HG03108 (cell line): Measurements from ENCODE around the gene ZBED4.
"Not testable (repeated sequence)": the region's sequence is repeated elsewhere in the genome, so short reads cannot be mapped to it uniquely, and the experiment has no call there.

Source experiments
- ATAC-seq: cut with Tn5 transposase; IDR thresholded peaks from one replicate; pipeline ENCODE4 v1.9.1; 2021; ENCODE audit warnings: moderate library complexity; ENCODE audit not compliant: unreplicated experiment

ZBED4 gene, protein sequence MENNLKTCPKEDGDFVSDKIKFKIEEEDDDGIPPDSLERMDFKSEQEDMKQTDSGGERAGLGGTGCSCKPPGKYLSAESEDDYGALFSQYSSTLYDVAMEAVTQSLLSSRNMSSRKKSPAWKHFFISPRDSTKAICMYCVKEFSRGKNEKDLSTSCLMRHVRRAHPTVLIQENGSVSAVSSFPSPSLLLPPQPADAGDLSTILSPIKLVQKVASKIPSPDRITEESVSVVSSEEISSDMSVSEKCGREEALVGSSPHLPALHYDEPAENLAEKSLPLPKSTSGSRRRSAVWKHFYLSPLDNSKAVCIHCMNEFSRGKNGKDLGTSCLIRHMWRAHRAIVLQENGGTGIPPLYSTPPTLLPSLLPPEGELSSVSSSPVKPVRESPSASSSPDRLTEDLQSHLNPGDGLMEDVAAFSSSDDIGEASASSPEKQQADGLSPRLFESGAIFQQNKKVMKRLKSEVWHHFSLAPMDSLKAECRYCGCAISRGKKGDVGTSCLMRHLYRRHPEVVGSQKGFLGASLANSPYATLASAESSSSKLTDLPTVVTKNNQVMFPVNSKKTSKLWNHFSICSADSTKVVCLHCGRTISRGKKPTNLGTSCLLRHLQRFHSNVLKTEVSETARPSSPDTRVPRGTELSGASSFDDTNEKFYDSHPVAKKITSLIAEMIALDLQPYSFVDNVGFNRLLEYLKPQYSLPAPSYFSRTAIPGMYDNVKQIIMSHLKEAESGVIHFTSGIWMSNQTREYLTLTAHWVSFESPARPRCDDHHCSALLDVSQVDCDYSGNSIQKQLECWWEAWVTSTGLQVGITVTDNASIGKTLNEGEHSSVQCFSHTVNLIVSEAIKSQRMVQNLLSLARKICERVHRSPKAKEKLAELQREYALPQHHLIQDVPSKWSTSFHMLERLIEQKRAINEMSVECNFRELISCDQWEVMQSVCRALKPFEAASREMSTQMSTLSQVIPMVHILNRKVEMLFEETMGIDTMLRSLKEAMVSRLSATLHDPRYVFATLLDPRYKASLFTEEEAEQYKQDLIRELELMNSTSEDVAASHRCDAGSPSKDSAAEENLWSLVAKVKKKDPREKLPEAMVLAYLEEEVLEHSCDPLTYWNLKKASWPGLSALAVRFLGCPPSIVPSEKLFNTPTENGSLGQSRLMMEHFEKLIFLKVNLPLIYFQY

DNA sequence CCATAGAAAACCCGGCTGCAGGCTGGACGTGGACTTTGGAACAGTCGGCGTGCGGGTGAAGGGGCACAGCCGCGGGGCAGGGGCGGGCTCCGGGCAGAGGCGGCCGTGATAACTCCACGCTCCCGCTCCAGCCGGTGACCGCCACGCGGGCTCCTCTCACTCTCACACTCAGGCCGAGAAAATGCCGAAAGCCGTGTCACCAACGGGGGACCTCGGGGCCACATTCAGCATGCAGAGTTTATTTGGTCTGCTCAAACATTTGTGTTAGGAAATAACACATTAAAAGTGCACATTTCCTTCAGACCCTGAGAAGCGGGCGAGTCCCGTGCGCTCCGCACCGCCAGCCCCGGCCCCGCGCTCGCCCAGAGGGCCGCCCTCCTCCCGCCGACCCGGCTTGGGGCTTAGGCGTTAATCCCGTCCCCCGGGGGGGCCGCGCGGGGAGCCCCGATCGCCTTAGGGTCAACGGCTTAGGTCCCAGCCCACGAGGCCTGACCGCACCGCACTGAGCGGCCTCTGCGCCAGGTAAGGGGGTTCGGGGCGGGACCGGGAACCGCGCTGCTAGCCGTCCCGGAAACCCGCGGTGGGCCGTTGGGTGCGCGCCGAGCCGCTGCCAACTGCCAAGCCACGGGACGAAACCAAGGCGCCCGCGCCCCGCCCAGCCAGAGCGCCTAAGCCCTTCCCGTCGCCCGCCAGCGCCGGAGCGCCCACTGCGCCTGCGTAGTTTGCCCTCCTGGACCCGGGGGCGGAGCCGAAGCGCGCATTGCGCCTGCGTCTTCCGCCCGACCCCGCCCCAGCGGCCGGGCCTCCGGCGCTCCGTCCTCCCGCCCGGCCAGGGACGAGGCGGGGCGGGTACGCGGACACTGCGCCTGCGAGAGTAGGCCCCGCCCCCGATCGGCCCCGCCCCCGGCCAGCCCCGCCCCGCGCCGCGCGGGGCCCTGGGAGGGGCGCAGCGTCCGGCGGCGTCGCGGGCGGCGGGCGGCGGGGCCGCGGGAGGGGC is at the start of gene ZBED4:
TSS of gene ZBED4 (plus strand) at position 947 of the 997 bp plus-strand sequence. CDS start 29,819 bp downstream, outside the sequence.
- peak; percentile 69 for ATAC-seq

DNA sequence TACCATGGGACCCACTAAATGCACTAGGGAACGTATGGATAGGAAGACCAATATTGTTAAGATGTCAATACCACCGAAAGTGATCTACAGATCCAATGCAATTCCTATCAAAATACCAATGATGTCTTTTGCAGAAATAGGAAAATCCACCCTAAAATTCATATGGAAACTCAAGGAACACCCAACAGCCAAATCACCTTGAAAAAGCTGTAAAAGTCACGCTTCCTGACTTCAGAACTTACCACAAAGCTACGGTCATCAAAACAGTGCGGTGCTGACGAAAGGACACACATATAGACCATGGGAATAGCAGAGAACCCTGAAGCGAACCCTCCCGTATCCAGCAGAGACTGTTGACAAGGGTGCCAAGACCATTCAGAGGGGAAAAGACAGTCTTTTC is 46.5 kb upstream of the ZBED4 start:
- ATAC-seq = no peak

DNA sequence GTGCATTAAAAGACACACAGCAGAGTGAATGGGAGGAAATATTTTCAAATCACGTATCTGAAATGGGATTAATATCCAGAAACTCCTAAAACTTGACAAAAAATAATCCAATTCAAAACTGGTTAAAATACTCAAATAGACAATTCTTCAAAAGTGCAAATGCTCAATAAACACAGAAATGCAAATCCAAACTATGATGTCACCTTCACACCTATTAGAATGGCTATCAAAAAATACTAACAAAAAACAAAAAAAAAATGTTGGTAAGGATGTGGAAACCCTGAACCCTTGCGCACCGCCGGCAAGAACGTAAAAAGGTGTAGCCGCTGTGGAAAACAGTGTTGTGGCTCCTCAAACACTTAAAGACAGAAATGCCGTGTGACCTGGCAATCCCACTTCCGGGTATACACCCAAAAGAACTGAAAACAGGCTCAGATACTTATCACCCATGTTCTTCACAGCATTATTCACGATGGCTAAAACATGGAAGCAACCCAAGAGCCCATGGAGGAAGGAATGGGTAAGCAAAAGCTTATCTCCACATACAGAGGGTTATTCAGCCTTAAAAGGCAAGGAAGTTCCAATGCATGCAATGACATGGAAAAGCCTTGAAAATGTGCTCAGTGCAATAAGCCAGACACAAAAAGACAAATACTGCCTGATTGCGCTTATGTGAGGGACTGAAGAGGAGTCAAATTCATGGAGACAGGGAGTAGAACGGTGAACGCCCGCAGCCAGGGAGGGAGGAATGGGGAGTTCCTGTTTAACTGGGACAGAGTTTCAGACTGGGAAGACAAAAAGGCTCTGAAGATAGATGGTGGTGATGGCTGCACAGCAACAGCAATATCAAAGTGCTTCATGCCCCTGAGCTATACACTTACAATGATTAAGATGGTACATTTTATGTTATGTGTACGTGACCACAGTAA is 45.6 kb upstream of the ZBED4 start:
- ATAC-seq = no peak

DNA sequence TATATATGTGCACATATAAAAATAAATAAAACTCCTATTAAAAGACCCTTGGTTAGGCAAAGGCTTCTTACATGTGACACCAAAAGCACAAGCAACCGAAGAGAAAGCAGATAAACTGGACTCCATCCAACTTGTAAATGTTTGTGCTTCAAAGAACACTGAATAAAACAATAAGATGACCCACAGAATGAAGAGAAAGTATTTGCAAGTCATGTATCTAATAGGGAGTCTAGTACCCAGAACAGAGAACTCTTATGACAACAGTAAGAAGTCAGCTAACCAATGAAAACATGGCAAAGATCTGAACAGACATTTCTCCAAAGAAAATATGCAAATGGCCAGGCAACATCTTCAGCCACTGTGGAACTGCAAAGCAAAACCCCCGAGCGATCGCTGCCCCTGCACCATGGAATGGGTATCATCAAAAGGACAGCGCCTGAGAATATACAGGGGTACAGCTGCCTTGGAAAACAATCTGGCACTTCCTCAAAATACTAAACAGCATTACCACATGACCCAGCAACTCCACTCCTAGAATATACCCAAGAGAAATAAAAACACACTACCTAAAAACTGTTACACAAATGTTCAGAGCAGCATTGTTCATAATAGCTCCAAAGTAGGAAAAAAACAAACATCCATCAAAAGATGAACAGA is 43.2 kb upstream of the ZBED4 start:
- no peak for ATAC-seq

DNA sequence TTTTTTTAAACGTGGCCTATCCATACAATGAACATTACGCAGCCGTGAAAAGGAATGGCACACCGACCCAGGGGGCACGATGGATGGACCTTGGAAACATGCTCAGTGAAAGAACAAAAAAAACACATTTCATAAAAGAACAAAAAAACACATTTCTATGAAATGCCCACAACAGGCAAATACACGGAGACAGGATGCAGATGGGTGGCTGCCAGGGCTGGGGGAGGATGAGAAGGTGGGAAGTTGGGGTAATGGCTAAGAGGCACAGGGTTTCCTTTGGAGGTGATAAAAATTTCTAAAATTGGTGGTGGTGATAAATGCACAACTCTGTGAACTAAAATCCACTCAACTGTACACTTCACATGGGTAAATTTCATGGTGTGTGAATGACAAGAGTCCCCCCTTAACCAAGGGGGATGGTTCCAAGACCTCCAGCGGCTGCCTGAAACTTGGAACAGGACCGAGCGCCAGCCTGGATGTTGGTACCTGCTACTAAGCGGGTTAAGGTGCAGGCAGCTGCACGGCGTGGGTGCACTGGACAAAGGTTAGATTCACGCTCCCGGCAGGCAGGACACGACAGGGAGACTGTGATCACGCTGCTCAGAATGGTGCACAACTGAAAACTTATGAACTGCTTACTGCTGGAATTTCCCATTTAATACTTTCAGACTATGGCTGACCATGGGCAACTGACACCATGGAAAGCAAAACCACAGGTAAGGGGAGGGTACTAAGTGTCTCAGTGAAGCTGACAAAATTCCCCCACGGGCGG is 42.4 kb upstream of the ZBED4 start:
- ATAC-seq = no peak

DNA sequence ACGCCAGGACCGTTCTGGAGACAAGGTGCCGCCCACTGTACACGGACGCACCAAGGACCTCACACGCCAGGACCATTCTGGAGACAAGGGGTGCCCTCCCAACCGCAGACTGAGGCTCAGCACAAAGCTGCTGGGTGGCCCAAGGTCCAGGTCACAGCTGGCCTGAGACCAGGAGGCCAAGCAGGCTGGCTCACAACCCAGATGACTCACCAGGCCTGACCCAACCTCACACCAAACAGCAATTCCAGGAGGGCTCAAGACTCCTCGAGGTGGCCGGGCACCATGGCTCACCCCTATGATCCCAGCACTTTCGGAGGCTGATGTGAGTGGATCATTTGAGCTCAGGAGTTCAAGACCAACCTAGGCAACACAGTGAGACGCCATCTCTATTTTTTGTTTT is 40.8 kb upstream of the ZBED4 start:
- no peak for ATAC-seq

DNA sequence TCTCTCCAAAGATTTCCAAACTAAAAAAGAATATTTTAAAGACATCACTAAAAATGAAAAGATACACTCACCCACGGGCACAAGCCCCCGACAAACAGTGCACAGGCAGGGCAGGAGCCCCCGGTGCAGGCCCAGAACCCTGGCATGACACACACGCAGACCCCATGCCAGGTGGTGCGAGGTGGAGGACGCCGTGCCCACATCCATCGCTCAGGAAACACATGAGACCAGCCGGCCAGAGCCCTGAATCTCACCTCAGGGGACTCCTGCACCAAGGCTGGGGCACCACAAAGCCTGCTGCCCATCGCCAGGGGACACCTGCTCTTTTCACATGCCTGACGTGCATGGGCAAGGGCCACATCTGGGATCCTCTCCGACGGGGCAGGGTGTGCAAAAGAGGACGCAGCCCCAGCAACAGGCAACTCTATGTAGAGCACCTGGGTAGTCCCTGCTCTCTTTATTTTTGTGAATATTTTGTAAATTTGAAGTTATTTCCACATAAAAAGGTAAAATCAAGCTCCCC is 39.4 kb upstream of the ZBED4 start:
- ATAC-seq = no peak

DNA sequence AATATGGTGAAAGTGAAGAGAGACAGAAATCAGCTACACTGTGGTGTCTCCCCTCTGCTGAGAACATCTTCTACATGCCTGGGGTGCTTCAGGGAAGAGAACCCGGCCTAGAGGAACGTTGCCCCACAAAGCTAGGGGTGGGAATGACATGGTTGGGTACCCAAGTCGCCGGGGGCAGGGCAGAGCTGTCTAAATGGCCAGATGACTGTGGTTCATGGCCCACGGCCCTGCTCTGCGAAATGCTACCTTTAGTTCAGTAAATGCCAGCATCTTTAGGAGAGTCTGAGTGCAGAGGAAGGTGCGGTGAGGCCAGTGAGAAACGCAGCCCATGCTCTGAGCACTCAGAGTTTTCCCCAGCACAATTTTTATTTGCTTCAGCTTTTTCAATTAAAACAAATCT is 38.8 kb upstream of the ZBED4 start:
- no peak for ATAC-seq

DNA sequence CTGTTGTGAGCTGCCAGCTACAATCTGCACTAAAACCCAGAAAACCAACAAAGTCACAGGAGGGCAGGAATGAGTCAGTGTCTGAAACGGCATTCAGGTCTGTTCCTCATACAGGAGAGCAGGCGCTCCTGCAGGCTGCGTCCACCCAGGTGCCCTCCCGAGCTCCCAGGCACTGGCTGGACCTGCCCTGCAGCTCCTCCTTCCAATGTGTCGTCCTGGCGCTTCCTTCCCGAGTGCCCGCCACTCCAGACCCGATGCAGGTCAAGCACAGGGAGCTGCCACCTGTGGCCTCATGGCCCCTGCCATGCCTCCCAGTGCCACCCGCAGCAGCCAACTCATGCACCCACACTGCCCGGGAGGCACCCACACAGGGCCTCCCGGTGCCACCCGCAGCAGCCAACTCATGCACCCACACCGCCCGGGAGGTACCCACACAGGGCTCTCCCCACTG is 38.0 kb upstream of the ZBED4 start:
- ATAC-seq = no peak

DNA sequence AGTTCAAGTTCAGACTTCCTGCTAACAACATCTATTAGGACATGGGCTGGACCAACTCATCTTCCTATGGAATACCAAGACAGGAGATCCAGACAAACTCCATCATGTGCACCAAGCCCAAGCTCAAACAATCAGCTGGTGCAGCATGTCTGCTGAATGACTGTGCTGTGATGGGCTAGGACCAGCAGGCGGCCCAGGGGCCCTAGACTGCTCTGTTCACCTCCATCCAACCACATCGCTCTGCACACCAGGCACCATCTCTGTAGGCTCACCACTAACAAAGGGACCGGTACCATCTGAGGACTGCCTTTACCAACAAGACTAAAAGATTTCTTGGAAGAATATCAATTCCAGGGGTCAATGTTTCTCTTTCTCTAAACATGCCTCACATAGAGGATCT is 36.3 kb upstream of the ZBED4 start:
- ATAC-seq = no peak

DNA sequence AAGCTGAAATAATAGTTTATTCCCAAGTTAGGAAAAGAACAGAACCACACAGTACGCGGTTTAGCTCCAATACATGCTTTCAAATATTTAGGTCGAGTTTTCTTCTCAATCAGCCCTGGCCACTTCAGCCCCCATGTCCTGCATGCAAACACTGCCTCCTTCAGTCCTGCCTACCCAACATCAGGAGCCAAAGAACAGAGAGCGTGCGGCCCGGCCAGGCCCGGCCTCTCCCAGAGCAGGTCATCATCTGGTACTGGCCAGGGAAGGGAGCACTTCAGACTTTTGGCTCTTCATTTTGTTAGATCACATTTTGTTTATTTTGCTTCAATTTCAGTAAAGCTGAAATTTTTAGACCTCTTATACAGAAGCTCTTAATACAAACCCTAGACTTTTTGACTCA is 32.7 kb upstream of the ZBED4 start:
- no peak for ATAC-seq

DNA sequence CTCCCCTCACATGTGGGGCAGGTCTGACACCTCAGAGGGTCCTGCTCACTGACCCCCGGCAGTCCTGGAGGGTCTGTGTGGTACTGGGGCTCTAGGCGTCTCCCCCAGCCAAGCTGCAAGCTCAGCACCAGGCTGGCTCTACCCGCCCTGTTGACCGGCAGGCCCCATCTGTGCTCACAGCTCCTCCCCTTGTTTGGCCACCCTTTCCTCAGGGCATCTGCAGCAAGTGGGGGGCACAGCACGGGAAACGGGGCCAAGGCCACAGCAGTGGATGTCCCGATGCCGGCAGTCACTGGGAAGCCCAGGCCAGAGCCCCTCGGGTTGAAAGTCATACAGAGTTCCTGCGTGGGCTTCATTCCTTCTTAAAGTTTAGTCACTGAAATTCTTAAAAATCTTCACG is 31.9 kb upstream of the ZBED4 start:
- ATAC-seq = not testable (repeated sequence)

DNA sequence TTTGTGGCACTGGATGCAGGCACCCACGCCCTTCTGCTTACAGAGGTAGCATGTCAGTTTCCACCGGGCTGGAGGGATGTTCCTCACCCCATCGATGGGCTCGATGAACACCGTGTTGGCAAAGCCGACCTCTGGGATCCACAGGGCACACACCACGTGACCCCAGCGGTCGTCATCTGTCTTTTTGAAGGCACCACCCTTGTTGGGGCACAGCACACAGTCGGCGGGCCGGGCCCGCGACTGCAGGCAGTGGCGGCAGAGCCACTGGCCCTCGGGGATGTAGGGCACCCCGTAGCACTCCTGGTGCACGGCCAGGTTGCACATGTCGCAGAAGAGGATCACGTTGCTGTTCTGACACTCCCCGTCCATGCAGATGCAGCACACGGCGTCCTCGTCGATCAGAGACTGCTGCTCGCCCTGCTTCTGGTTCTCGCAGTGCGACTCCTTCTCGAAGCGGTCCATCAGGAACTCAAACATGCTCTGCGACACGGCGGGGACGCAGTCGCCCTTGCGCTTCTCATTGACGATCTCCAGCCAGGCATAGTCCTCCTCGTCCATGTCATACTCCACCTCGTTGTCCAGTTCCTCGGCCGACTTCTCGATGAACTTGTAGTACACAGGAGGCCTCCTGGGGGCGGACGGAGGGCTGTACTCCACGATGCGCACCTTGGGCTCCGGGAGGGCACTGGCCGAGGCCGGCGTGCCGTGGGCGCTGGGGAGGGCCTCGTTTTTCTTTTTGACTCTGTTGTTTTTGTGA is 30.2 kb upstream of the ZBED4 start:
- ATAC-seq = no peak

DNA sequence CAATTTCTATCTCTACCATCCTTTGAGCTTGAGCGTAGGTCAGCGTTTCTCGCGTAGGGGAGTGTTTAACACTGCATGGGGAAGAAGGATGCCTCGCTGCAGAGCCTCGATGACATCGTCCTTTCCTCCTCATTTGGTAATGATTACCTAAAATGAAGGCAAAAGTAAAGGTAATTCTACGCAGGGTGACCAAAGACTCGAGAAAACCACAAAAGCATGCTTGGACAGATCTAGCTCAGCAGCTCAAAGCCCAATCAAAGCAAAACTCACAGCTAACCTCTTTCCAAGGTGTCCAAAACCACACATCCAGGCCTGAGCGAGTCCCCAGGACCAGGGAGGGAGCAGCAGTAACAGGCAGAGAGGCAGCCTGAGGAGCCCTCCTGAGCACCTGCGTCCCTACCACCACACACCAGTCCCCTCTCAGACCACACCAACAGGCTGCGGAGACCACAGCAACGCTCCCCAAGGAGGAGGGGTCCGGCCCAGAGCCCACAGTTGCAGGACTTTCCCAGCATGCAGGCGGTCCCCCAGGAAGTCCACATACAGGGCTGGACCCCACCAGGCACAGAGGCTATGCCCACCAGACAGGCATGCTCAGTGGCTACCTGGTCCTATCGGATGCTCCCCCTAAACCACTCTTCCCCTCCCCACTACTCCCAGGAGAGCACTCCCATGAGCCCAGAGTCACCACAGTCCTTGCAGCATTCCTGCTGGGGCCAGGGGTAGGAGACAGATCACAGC is 29.3 kb upstream of the ZBED4 start:
- no peak for ATAC-seq

DNA sequence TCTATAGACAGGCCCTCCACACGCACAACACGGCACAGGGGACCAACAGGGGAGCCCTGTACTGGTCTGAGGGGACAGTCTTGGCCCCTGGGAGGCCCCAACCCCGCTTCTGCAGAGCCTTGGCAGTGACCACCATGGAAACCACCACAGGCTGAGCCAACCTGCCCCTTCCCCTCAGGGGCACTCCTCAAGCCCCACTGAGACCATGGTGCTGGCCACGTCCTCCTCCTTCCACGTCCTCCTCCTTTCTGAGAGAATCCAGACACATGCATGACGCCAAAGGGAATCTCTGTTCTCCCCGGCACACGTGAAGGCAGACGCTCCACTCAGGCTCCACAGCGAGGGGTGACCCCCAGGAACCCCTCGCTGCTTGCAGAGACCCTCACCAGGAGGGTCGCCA is 28.7 kb upstream of the ZBED4 start:
- no peak for ATAC-seq

DNA sequence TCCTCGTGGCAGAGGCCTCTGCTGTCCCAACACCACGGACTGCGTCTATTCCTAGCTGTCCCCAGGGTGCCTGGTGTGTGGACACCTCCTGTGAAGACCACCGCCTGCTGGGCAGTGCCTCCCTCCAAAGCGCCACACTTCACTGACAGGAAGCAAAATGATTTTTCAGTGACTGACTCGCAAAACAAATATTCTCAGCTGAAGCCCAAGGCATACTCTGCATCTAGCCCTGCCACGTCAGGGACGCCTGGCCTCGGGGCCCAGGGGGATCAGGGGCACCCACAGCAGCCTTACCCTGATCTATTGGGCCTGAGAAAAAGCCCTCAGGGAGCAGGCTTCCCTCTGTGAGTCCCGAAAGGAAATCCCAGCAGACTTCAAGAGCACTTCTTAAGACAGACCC is 28.2 kb upstream of the ZBED4 start:
- no peak for ATAC-seq
